HCT116 (cell line): ENCODE measurements around the gene CRTC1. TPM values are rescaled to one million over a fixed set of nuclear protein-coding genes. Genes with fewer than 3 reads are reported as not detected.

ENCODE experiments used
- ATAC-seq: fragments of 200-7000 bp; cut with Tn5 transposase; 2 replicates; pipeline ENCODE4 v1.9.1; 2020; ENCODE audit warnings: mild to moderate bottlenecking, moderate library complexity
- BruUV-seq: library from RNA; stranded (reverse); fragments of 400-500 nt; replicated peaks from 2 replicates; lab custom pipeline; 2021; lab: Mats Ljungman, UMichigan
- CTCF ChIA-PET: fragments of 300-600 bp; sonication (Branson Sonifier 250); formaldehyde crosslinking; loops from one replicate; lab custom pipeline; 2021; ENCODE audit warnings: antibody characterized with exemption; lab: Charles Lee
- POLR2A ChIA-PET: fragments of 300-600, 350-600 bp; sonication (Branson Sonifier 250); formaldehyde crosslinking; loops from one replicate; lab custom pipeline; 2021; ENCODE audit warnings: antibody characterized with exemption; lab: Charles Lee
- RAD21 ChIA-PET, 2 experiments: fragments of 300-600 bp; sonication (Branson Sonifier 250); formaldehyde crosslinking; loops; one replicate each; lab custom pipeline; 2023; ENCODE audit warnings: low total read pairs in 2 of 2; ENCODE audit not compliant: uncharacterized antibody in 2 of 2, unreplicated experiment in 2 of 2, low non-redundant PET in 1 of 2; lab: Charles Lee
- DNase-seq: peaks from one replicate; pipeline ENCODE4 v3.0.0-alpha.2; 2010; ENCODE audit warnings: low read depth, low spot score
- H2AFZ ChIP-seq: fragments of 200-600 bp; shearing (Covaris generic), sonication (generic); 2 replicates; pipeline ENCODE4 v1.6.1; 2017; ENCODE audit warnings: low read depth, mixed run types, mixed read lengths, antibody characterized with exemption, low read length; ENCODE audit not compliant: poor library complexity, severe bottlenecking
- H3K27ac ChIP-seq: 2 replicates; pipeline ENCODE4 v1.5.1; 2012; ENCODE audit warnings: low read depth, low read length
- H3K27me3 ChIP-seq: fragments of 200-600 bp; sonication (generic); 2 replicates; pipeline ENCODE4 v1.6.1; 2016; ENCODE audit warnings: mixed run types, low read length, mixed read lengths; ENCODE audit not compliant: insufficient read depth
- H3K36me3 ChIP-seq, 2 experiments: fragments of 200-500 bp in 1 of 2; fragments of 200-600 bp in 1 of 2; sonication (Bioruptor generic) in 1 of 2; sonication (generic) in 1 of 2; 2 replicates each; pipeline versions ENCODE4 v1.5.1 to v1.6.1; 2014 to 2016; ENCODE audit warnings: low read length in 2 of 2, inconsistent platforms in 1 of 2, mixed read lengths in 1 of 2, mixed run types in 1 of 2; ENCODE audit not compliant: insufficient read depth in 2 of 2, control insufficient read depth in 1 of 2
- H3K4me1 ChIP-seq, 2 experiments: fragments of 200-600 bp in 1 of 2; sonication (generic) in 1 of 2; 2 replicates each; pipeline versions ENCODE4 v1.5.1 to v1.6.1; 2012 to 2017; ENCODE audit warnings: low read length in 2 of 2, inconsistent platforms in 1 of 2, mild to moderate bottlenecking in 1 of 2, mixed read lengths in 1 of 2, mixed run types in 1 of 2, moderate library complexity in 1 of 2; ENCODE audit not compliant: insufficient read depth in 2 of 2, control insufficient read depth in 1 of 2
- H3K4me2 ChIP-seq: fragments of 200-600 bp; sonication (generic); 2 replicates; pipeline ENCODE4 v1.6.1; 2017; ENCODE audit warnings: mixed run types, low read length, mixed read lengths
- H3K4me3 ChIP-seq, 2 experiments: fragments of 200-600 bp in 1 of 2; sonication (generic) in 1 of 2; replicated peaks in 1 of 2; 2 replicates each; pipeline ENCODE4 v1.5.1; 2011 to 2016; ENCODE audit warnings: low read length in 2 of 2, control low read depth in 1 of 2, low read depth in 1 of 2, mild to moderate bottlenecking in 1 of 2, mixed read lengths in 1 of 2, mixed run types in 1 of 2
- H3K79me2 ChIP-seq: fragments of 200-600 bp; sonication (generic); 2 replicates; pipeline ENCODE4 v1.6.1; 2017; ENCODE audit warnings: mild to moderate bottlenecking, mixed run types, low read length, moderate library complexity, mixed read lengths; ENCODE audit not compliant: insufficient read depth
- H3K9ac ChIP-seq: fragments of 200-600 bp; sonication (generic); 2 replicates; pipeline ENCODE4 v1.6.1; 2016; ENCODE audit warnings: low read length, mixed read lengths
- H3K9me2 ChIP-seq: fragments of 200-600 bp; sonication (generic), shearing (Covaris generic); 2 replicates; pipeline ENCODE4 v1.6.1; 2017; ENCODE audit warnings: mixed run types, mild to moderate bottlenecking, moderate library complexity; ENCODE audit not compliant: insufficient read depth
- H3K9me3 ChIP-seq, 2 experiments: fragments of 200-500 bp in 1 of 2; fragments of 200-600 bp in 1 of 2; sonication (Bioruptor generic) in 1 of 2; sonication (generic) in 1 of 2; 2 replicates each; pipeline ENCODE4 v1.6.1; 2014 to 2017; ENCODE audit warnings: low read length in 2 of 2, mixed read lengths in 2 of 2, inconsistent platforms in 1 of 2, low read depth in 1 of 2, mild to moderate bottlenecking in 1 of 2, mixed run types in 1 of 2, moderate library complexity in 1 of 2; ENCODE audit not compliant: control insufficient read depth in 1 of 2, insufficient read depth in 1 of 2
- H4K20me1 ChIP-seq: fragments of 200-600 bp; sonication (generic), shearing (Covaris generic); 2 replicates; pipeline ENCODE4 v1.6.1; 2017; ENCODE audit warnings: mixed run types, mild to moderate bottlenecking, moderate library complexity; ENCODE audit not compliant: insufficient read depth
- CBX3 ChIP-seq: IDR thresholded peaks from 2 replicates; pipeline ENCODE4 v1.6.1; 2012; ENCODE audit warnings: low read depth
- EGR1 ChIP-seq: IDR thresholded peaks from 2 replicates; pipeline ENCODE4 v1.6.1; 2012; ENCODE audit warnings: low read depth
- FOSL1 ChIP-seq: IDR thresholded peaks from 2 replicates; pipeline ENCODE4 v1.6.1; 2012; ENCODE audit warnings: low read depth
- SP1 ChIP-seq: IDR thresholded peaks from 2 replicates; pipeline ENCODE4 v1.6.1; 2012; ENCODE audit warnings: low read depth
- TCF7L2 ChIP-seq: IDR thresholded peaks from 2 replicates; pipeline ENCODE4 v1.7.0; 2011; ENCODE audit warnings: borderline replicate concordance, inconsistent platforms; ENCODE audit not compliant: insufficient read depth, insufficient read length; ENCODE audit errors: extremely low read depth
- YY1 ChIP-seq: IDR thresholded peaks from 2 replicates; pipeline ENCODE4 v1.6.1; 2011; ENCODE audit warnings: low read length, low read depth, moderate library complexity, mild to moderate bottlenecking; ENCODE audit not compliant: insufficient replicate concordance; ENCODE audit errors: extremely low read depth
- intact Hi-C: fragments of 100-400 bp; cut with micrococcal nuclease; formaldehyde crosslinking; loops from 2 replicates; pipeline ENCODE4 v1.10.0; 2022
- total RNA-seq: library from RNA; stranded (reverse); gene quantifications from one replicate; pipeline ENCODE4 v1.2.1, GENCODE V29; 2021; ENCODE audit not compliant: unreplicated experiment
- TF ChIP-seq, protein P1 (sequence below): IDR thresholded peaks from 2 replicates; pipeline ENCODE4 v1.6.1; 2011; ENCODE audit warnings: mild to moderate bottlenecking, low read length, moderate library complexity; ENCODE audit not compliant: insufficient replicate concordance; ENCODE audit errors: extremely low read depth
- TF ChIP-seq, protein P2 (sequence below): IDR thresholded peaks from 2 replicates; pipeline ENCODE4 v1.6.1; 2012
- TF ChIP-seq, protein P3 (sequence below): IDR thresholded peaks from 2 replicates; pipeline ENCODE4 v1.6.1; 2012

Gene CRTC1
- total RNA-seq, 1 experiment from 2014 or later = 14.9 TPM

- TF ChIP-seq, protein P1, sequence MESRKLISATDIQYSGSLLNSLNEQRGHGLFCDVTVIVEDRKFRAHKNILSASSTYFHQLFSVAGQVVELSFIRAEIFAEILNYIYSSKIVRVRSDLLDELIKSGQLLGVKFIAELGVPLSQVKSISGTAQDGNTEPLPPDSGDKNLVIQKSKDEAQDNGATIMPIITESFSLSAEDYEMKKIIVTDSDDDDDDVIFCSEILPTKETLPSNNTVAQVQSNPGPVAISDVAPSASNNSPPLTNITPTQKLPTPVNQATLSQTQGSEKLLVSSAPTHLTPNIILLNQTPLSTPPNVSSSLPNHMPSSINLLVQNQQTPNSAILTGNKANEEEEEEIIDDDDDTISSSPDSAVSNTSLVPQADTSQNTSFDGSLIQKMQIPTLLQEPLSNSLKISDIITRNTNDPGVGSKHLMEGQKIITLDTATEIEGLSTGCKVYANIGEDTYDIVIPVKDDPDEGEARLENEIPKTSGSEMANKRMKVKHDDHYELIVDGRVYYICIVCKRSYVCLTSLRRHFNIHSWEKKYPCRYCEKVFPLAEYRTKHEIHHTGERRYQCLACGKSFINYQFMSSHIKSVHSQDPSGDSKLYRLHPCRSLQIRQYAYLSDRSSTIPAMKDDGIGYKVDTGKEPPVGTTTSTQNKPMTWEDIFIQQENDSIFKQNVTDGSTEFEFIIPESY = no peak
Measured at GRCh38 chr19:18637673-18638630, 45.5 kb upstream of the CRTC1 start (continued).

DNA sequence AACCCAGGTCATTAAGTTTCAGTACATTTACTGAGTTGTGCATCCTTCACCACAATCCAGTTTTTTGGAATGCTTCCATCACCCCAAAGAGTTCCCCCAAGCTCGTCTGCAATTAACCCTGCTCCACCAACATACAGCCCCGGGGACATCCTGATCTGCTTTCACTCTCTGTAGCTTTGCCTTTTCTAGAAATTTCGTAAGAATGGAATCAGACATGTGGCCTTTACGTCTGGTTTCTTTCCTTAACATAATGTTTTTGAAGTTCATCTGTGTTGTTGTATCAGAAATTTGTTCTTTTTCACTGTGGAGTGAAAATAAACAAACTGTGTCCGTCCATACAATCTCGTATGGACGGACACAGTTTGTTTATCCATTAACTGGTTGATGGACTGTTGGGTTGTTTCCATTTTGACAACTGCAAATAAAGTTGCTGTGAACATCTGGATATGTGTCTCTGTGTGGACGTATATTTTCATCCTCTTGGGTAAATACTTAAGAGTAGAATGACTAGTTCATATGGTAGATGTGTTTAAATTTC lies 43.7 kb upstream of the CRTC1 start:
- H3K4me3 ChIP-seq = no peak overlapping the region
- TF ChIP-seq CBX3 (no peak), EGR1 (no peak), TCF7L2 (no peak), SP1 (no peak), FOSL1 (no peak), YY1 (no peak)
- TF ChIP-seq, protein P2, sequence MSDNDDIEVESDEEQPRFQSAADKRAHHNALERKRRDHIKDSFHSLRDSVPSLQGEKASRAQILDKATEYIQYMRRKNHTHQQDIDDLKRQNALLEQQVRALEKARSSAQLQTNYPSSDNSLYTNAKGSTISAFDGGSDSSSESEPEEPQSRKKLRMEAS = no peak
- TF ChIP-seq, protein P3, sequence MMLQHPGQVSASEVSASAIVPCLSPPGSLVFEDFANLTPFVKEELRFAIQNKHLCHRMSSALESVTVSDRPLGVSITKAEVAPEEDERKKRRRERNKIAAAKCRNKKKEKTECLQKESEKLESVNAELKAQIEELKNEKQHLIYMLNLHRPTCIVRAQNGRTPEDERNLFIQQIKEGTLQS = no peak
- TF ChIP-seq, all 23 proteins: peak for 0
- peaks cover 44% of the 10 kb centered on the region for H3K79me2 ChIP-seq
- H3K27me3 ChIP-seq = no peaks in the 10 kb centered on the region
- H3K36me3 ChIP-seq = no peaks in the 10 kb centered on the region
- BruUV-seq = no TSS peak
- intact Hi-C loops = loop anchor here (5.0 kb wide), 1 partner anchor 47 kb away; no protein-coding TSS in a partner anchor
- no peaks in the 10 kb centered on the region for H3K9me3 ChIP-seq
- H3K9me2 ChIP-seq = no peaks in the 10 kb centered on the region
- no peak overlapping the region for H3K9ac ChIP-seq
- POLR2A ChIA-PET = no interaction called here
- CTCF ChIA-PET = no interaction called here
- RAD21 ChIA-PET = no interaction called here
- no peak overlapping the region for H3K4me2 ChIP-seq
- no peaks in the 10 kb centered on the region for H4K20me1 ChIP-seq
- ATAC-seq (no peak), DNase-seq (no peak)
- H3K27ac ChIP-seq = no peak overlapping the region
- peaks cover 9 to 37% of the 10 kb centered on the region in 2 experiments for H3K4me1 ChIP-seq
- no peak overlapping the region for H2AFZ ChIP-seq
